Dedifferentiated amniotic fluid mesenchymal stem cell (primary cell): Measurements from ENCODE around the gene ADGRV1.
"Not testable (repeated sequence)": the region's sequence is repeated elsewhere in the genome, so short reads cannot be mapped to it uniquely, and the experiment has no call there.

Experiments
- DNase-seq: peaks from one replicate; pipeline ENCODE4 v3.0.0-alpha.2; 2016; ENCODE audit errors: extremely low spot score

Gene ADGRV1

DNA sequence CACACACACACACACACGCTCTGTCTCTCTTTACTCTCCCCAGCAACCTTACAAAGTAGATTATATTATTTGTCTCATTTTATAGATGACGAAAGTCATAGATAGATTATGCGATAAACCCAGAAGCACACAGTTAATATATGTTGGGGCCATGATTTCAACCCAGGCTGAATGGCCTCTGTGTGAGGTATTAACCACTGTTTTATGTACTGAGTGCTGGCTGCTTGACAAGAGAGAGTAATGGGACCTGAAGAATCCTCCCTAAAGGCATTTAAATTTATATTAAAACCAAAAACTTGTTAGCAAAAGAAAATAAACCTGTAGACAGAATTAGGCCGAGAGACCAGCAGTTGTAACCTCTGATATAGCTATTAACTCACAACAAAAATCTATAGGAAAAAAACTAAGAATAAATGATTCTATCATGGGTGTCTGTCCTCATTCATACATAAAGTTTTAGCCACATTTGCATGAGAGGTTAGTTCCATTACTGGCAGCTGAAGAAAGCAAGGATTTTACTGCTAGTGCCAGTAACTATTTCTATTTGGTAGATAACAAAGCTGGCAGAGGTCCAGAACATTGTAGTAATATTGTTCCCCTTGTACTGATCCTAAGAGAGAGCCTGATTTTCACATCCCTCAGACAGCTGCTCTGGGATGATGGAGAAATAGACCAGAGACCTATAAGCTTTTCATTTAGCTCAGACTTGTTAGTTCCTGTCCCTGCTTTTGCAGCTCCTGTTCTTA lies 250.9 kb downstream of the ADGRV1 start:
- DNase-seq, result no peak

DNA sequence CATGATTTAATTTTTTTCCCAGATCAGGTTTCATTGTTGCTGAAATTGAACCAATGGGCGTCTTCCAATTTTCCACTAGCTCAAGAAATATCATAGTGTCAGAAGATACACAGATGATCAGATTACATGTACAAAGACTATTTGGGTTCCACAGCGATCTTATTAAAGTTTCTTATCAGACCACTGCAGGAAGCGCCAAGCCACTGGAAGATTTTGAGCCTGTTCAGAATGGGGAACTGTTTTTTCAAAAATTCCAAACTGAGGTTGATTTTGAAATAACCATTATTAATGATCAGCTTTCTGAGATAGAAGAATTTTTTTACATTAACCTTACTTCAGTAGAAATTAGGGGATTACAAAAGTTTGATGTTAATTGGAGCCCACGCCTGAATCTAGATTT lies 251.6 kb downstream of the ADGRV1 start:
- DNase-seq, result no peak

DNA sequence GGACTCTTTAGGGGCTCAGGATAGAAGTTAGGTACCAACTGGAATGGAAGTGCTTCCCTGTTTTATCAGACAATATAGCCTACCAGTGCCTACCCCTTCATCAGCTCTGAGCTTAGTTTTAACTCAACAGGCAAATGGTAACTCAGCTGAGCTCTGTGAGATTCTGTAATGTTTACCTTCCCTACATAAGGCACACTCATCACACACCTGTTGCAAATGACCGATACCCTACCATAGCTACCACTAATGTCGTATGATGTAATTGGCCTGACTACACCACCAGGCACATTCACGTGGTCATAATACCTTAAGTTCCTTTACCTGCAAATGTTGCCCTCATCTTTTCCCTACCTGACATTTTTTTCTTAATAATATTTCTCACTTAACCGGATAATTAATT lies 254.8 kb downstream of the ADGRV1 start:
- DNase-seq, result no peak

DNA sequence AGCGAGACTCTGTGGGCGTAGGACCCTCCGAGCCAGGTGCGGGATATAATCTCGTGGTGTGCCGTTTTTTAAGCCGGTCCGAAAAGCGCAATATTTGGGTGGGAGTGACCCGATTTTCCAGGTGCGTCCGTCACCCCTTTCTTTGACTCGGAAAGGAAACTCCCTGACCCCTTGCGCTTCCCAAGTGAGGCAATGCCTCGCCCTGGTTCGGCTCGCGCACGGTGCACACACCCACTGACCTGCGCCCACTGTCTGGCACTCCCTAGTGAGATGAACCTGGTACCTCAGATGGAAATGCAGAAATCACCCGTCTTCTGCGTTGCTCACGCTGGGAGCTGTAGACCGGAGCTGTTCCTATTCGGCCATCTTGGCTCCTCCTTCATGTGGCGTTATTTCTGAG lies 263.5 kb downstream of the ADGRV1 start:
- DNase-seq, result not testable (repeated sequence)

DNA sequence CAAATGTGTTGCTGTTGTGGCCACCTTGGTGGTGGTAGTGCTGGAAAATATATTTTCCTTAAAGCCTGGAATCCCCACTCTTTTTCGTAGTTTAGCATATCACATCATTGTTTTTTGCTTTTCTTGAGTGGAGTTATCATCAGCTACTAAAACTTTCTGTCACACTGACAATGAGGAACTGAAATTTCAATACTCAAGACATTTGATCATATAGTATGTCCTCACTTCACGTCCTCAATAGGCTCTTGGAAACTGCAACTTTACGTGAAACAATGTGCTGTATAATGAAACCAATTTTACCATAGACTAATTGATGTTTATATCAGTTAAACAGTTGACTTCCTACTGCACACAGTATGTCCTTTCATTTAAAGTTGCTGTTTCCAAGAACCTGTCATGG lies 265.8 kb downstream of the ADGRV1 start:
- DNase-seq, result no peak

DNA sequence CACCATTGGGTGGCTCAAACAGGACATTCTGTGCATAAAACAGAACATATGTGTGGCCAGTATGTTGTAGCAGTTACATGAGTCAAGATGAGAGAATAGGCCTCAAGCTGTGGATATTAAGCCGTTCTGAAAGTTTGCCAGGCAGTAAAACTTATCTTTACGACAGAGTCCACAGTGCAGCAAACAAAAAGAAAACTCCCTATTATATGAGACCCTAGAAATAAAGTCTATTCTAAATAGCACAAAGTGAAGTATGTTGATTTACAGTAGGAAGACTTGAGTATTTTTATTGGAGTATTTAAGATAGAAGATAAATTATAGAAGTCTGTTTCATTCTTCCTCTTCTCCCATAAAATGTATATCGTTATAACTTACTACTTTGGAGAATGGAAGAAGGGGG lies 271.5 kb downstream of the ADGRV1 start:
- DNase-seq, result no peak

DNA sequence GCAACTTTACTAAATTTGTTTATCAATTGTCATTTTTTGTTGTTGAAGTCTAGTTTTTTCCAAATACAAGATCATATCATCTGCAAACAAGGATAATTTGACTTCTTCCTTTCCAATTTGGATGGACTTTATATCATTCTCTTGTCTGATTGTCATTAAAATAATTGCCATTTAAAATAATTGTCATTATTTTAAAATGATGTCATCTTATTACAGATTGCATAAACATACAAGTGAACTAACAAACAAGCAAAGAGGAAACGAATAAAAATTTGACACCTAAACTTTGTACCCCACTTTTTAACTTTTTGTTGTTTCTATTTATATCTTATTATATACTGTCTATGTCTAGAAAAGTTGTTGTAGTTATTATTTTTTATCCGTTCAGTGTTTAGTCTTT lies 275.2 kb downstream of the ADGRV1 start:
- no peak for DNase-seq

DNA sequence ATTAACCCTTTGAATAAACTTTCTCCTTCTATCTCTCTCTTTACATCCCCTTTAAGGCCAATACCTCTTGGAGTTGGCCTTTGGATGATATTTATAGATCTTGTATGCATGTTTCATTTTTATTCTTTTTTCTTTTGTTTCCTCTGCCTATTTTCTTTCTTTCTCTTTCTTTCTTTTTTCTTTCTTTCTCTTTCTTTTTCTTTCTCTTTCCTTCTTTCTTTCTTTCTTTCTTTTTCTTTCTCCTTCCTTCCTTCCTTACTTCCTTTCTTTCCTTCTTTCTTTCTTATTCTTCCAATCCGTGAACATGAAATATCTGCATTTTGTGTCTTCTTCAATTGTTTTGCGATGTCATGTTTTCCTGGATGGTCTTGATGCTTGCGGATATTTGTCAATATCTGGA lies 276.1 kb downstream of the ADGRV1 start:
- no peak for DNase-seq

DNA sequence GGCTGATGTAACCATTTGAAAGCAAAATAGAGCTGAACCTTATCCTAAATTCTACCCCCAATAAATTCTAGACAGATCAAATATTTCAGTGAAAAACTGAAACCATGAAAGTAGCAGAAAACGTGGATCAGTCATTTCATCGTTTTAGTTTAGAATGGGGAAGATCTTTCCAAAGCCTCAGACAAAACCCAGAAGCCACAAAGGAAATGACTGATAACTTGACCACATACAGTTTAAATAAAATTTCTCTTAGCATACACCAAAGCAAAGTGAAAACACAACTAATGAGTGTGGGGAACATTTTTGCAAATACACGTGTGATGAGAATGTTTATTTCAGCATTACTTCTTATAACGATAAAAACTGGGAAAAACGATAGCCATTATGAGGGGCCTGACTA lies 284.8 kb downstream of the ADGRV1 start:
- DNase-seq, result no peak

DNA sequence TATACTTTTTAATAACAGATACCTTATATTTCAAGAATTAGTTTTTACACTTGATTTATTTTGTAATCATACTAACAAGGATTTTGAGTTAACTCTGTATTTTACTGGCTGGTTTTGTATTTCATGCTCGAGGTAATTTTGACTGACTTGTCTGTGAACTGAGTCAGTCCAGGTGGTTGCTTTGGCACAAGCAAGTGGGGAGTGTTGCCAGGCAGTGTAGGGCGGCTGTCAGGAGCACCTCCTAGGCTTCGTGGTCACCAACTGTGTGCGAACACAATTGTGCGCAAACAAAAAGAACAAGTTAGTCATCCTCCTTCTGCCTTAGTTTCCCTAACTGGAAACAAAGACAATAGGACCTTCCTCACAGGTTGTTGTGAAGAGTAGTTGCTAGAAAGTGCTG lies 286.3 kb downstream of the ADGRV1 start:
- no peak for DNase-seq

DNA sequence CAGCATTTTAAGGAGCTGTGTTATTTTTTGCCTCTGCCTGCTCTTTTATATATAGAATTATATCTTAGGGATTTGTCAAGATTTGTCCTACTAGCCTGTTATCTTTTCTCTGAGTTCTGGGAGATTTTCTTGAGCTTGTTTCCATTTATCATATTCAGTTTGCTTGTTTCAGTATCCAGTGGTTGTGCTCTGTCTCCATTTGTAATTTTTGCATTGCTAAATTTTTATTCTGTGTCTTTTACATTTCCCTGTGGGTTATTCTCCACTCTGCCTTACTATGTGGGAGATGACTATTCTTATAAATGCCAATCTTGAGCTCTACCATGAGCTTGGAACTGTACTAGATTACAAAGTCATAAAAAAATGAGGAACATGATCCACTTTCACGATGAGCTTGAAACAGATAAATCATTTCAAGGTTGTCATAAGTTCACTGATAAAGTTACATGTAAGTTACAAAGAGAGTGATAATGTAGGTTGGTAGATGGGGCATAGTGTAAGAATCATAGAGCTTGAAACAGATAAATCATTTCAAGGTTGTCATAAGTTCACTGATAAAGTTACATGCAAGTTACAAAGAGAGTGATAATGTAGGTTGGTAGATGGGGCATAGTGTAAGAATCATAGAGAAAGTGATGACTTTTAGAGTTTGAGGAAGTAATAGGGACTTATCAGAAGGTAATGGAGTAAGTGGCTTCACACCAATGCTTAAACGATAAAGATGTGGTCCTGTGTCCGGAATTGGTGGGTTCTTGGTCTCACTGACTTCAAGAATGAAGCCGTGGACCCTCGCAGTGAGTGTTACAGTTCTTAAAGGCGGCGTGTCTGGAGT lies 287.3 kb downstream of the ADGRV1 start:
- DNase-seq, result no peak

DNA sequence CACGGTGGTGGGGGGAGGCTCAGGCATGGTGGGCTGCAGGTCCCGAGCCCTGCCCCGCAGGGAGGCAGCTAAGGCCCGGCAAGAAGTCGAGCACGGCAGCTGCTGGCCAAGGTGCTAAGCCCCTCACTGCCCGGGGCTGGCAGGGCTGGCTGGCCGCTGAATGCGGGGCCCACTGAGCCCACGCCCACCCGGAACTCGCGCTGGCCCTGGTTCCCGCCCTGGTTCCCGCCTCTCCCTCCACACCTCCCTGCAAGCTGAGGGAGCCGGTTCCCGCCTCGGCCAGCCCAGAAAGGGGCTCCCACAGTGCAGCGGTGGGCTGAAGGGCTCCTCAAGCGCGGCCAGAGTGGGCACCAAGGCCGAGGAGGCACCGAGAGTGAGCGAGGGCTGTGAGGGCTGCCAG lies 289.0 kb downstream of the ADGRV1 start:
- DNase-seq, result not testable (repeated sequence)

DNA sequence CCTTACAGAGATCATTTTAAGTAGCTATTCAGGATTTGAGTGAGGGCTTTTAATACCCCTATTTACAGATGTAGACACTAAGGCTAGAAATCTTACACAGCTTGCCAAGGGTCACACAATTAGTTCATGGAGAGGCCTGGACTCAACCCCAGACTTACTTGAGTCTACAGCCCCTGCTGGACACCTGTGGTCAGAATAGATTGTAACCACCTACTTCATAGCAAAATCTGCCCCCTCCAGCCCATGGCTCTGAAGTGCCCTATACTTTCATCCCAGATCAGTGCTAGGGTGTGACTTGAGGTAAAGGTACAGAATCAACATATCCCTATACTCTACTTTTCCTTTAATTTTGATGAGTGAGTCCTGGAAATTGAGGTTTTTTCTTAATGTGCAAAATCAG lies 291.3 kb downstream of the ADGRV1 start:
- no peak for DNase-seq

DNA sequence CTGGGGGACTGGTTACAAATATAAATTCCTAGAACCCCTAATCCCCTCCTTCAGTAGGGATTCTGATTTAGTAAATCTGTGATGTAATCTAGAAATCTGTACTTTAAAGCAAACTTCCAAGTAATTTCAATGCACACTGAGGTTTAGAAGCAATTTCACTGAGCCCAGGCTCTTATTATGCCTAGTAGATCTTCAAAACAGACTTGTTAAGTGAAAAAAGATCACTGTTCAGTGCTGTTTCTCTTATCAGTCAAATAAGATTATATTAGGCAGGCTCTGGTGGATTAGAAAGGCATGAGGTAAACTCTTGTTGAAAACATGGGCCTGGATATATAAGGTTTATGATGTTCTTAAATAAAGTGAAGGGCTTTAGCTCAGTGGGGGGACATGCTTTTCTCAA lies 293.9 kb downstream of the ADGRV1 start:
- DNase-seq, result no peak

DNA sequence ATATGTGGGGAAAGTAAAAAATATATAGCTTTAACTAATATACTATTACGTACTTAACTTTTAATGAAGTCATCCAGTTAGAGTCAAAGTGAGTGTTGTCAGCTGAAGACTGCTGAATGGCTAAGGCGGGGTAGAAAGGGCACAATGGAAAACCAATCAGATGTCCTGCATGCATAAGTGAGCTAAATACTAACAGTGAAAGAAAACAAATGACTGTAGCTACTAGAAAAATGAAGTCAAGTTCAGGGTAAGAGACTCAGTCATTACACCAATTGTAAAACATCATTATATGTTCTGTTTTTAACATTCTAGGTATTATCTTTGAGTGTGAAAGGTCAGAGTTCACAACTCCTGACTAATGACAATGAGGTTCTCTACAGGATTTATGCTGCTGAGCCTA lies 295.2 kb downstream of the ADGRV1 start:
- no peak for DNase-seq

DNA sequence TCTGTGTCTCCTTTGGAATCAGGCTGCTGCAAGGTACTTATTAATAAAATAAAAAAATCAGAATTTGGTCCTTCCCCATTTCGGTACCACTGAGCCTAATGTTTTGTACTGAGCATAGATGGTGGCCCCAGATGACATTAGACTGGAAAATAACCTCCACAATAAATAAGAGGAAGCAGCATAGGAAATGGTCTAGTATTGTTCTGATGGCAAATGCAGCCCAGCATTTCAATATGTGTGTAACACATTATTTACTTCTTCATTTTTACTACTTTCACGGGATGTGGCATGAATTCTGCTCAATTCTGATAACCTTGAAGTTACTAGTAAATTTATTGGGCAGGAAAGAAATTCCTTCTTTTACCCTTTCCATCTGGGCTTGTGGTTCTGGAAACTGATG lies 295.6 kb downstream of the ADGRV1 start:
- no peak for DNase-seq

DNA sequence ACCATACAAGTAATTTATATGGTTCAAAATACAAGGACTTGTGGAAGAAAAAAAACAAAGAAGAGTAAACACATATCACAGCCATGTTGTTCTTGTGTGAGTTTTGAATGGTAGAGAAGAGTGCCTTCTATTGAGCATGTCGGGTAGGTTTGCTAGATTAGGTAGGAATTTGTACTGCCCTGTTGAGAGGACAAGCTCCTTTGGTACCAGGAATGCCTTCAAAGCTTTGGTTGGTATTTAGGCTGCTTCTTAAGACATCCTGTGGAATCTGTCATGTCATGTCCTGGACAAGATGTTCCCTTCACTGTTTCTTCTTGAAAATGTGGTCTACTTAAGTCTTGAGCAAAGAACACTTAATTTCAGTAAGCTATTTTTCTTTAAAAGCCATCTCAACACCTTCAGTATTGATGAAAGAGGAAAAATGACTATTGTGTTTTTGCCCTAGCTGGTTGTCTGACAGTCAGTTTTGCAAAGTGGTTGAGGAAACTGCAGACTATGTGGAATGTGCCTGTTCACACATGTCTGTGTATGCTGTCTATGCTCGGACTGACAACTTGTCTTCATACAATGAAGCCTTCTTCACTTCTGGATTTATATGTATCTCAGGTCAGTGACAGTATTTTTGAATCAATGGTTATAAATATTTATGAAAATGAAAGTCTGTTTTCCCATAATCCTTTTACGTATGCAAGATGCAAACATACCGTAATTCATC lies 296.9 kb downstream of the ADGRV1 start:
- DNase-seq, result no peak

DNA sequence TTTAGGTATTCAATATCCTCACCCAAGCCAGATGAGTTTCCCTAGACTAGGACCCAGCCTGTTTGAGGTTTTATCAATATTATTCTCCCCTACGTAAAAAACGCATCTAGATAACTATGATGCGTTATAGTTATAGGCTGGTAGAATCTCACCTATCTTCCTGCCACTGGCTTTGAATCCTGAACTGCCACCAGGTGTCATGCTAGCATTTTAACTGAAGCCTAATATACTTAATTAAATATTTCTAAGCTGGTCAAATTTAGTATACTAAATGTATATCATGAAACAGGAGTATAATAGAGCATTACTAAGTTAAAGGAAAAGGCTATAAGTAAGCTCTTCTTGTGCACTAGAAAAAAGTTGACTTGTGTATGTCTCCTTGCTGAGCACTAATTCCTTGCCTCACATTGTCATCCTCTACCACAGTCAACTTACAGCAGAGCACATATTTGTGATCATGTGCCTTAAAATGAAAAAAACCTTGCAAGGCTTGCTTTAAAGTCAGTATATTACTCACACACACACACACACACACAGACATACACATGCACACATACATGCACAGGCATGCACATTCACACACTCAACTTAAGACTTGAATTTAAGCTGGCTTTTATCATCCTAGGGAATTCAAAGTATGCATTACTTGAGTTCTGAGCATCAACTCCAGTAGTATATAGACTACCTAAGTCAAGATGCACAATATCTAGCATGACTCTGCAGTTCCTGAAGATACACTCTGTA lies 303.4 kb downstream of the ADGRV1 start:
- DNase-seq, result no peak

DNA sequence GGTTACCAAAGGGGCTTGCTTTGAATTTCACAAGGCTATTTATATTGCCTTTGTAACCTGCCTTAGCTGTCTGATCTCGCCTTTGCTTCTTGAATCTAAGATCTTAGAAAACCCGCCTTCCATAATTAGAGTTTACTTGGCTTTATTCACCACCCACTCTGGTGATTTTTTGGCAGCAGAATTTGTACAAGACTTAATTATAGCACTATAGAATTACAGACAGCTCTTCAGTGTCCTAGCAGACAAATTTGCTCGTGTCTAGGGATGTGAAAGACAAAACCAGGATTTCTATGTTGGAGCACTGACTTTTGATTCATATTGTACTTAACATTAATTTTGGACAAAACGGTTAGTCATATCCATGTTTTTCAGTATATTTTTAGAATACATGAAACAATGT lies 306.6 kb downstream of the ADGRV1 start:
- DNase-seq, result no peak

DNA sequence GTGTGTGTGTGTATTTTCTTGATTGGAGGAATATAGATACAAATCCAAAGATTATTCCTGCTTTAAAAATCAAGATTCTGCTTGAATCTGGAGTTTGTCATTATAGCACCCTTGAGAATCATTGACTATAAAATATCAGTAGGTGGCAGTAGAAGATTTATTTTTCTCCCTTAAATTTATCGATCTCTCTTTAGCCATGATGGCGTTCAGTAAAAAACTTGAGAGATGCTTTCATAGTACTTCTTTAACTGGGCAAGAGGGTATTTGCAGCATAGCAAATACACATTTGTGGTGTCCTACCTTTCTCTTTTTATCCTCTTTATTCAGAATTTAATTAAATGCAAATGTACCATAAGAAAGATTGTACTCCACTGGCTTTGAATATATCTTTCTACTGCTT lies 307.7 kb downstream of the ADGRV1 start:
- peak; percentile 40 for DNase-seq

DNA sequence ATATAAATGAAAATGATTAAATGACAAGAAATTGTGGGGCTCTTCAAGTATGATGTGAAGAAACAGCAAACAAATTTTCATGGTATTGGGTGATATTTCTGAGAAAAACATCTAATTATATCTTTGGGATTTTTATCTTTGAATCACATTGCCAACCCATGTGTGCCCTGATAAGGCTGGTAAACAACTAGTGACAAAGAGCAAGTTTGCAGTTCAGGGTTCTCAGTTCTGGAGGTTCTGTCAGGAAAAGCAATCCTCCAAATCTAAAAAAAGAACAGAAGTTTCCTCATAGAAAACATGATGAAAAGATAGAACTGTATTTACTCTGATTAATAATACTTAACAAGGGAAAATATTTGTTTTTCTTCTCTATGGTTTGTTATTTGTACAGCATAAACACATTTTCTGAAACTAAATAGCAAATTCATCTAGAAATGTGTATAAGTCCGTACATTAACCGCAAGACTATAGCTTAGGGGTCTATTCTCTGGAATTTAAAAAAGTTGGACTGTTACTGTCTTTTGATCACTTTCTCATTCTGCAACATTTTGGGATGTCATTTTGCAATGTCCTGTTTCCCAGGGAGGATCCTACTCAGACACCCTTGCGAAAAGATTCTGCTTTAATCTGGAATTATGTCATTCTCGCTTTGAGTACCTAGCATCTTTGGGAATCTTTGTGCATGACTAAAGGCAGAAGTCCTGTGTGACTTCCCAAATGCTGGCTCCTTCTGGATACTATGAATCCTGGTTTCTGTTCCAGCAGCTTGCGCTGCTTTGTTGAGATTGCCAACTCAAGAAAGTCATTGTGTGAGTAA lies 308.5 kb downstream of the ADGRV1 start:
- no peak for DNase-seq
